ENCODE measurements around the gene AP1B1.

GRCh38 chr22:29351891-29352290 lies 36.5 kb downstream of the AP1B1 start:
- TF ChIP-seq EZH2phosphoT487 (IDR thresholded peaks at IDR 0.05; ENCODE audit: low read depth) (no peak), CTCF (IDR thresholded peaks at IDR 0.05; ENCODE audit: low read depth, low read length) (no peak)

Measured in OCI-LY3 (cell line).